ENCODE data around the gene MTAP.

MTAP gene

GRCh38 chr9:21853414-21853813, 51.0 kb downstream of the MTAP start:
- DNase-seq (ENCODE audit: low read depth), result no peak

- DNase-seq (ENCODE audit: low read depth), result no peak
These were observed 51.7 kb downstream of the MTAP start for GRCh38 chr9:21854119-21854518.

- peak; percentile 91 for DNase-seq (ENCODE audit: low read depth)
These were observed 52.2 kb downstream of the MTAP start for GRCh38 chr9:21854594-21854993.

- peak; percentile 72 for DNase-seq (ENCODE audit: low read depth)
These were observed 54.1 kb downstream of the MTAP start for GRCh38 chr9:21856301-21857094.

- no peak for DNase-seq (ENCODE audit: low read depth)
These were observed 60.4 kb downstream of the MTAP start for GRCh38 chr9:21862871-21863270.

- no peak for DNase-seq (ENCODE audit: low read depth)
These were observed 62.1 kb downstream of the MTAP start for GRCh38 chr9:21864505-21864904.

GRCh38 chr9:21866302-21866701, 63.9 kb downstream of the MTAP start:
- DNase-seq (ENCODE audit: low read depth), result no peak

GRCh38 chr9:21871256-21871975, 69.0 kb downstream of the MTAP start:
- no peak for DNase-seq (ENCODE audit: low read depth)

GRCh38 chr9:21872696-21873095, 70.3 kb downstream of the MTAP start:
- DNase-seq (ENCODE audit: low read depth), result no peak

- DNase-seq (ENCODE audit: low read depth), result peak; percentile 78
These were observed 71.2 kb downstream of the MTAP start for GRCh38 chr9:21873540-21874221.

- no peak for DNase-seq (ENCODE audit: low read depth)
These were observed 73.5 kb downstream of the MTAP start for GRCh38 chr9:21875893-21876292.

- DNase-seq (ENCODE audit: low read depth), result no peak
These were observed 81.2 kb downstream of the MTAP start for GRCh38 chr9:21883642-21884041.

- no peak for DNase-seq (ENCODE audit: low read depth)
These were observed 87.2 kb downstream of the MTAP start for GRCh38 chr9:21889673-21890072.

- DNase-seq (ENCODE audit: low read depth), result peak; percentile 58
These were observed 88.3 kb downstream of the MTAP start for GRCh38 chr9:21890696-21891095.

- no peak for DNase-seq (ENCODE audit: low read depth)
These were observed 99.1 kb downstream of the MTAP start for GRCh38 chr9:21901546-21901945.

- DNase-seq (ENCODE audit: low read depth), result no peak
These were observed 99.7 kb downstream of the MTAP start for GRCh38 chr9:21902136-21902535.

GRCh38 chr9:21903380-21903965, 101.0 kb downstream of the MTAP start:
- no peak for DNase-seq (ENCODE audit: low read depth)

- peak; percentile 12 for DNase-seq (ENCODE audit: low read depth)
These were observed 101.9 kb downstream of the MTAP start for GRCh38 chr9:21904371-21904770.

GRCh38 chr9:21904776-21905175, 102.3 kb downstream of the MTAP start:
- DNase-seq (ENCODE audit: low read depth), result no peak

- no peak for DNase-seq (ENCODE audit: low read depth)
These were observed 103.8 kb downstream of the MTAP start for GRCh38 chr9:21906213-21906612.

- DNase-seq (ENCODE audit: low read depth), result no peak
These were observed 104.4 kb downstream of the MTAP start for GRCh38 chr9:21906881-21907280.

All from amniotic epithelial cell (primary cell).